Prostate gland (tissue), 2 donors: ENCODE results near the gene ZNF586. TPM values are rescaled to one million over a fixed set of nuclear protein-coding genes. Genes with fewer than 3 reads are reported as not detected.
A peak's percentile ranks its signal among the peaks of the same experiment; 100 is the strongest.
"Not testable (repeated sequence)": the region's sequence is repeated elsewhere in the genome, so short reads cannot be mapped to it uniquely, and the experiment has no call there.

ENCODE experiments used
- DNase-seq: peaks from one replicate; pipeline ENCODE4 v3.0.0-alpha.2; 2019; ENCODE audit warnings: low spot score
- H3K27ac ChIP-seq, 2 donors: fragments of 200-600 bp; sonication (generic); 2 replicates each; pipeline ENCODE4 v1.5.1; 2017 to 2019
- H3K27me3 ChIP-seq: fragments of 200-600 bp; sonication (generic); replicated peaks from 2 replicates; pipeline ENCODE4 v1.5.1; 2019; ENCODE audit not compliant: insufficient read depth
- H3K36me3 ChIP-seq, 2 donors: fragments of 200-600 bp; sonication (generic); 1 replicate in 1 of 2; 2 replicates in 1 of 2; pipeline versions ENCODE4 v1.5.1 to v1.8.1; 2017 to 2019
- H3K4me1 ChIP-seq: fragments of 200-600 bp; sonication (generic); replicated peaks from 2 replicates; pipeline ENCODE4 v1.5.1; 2019
- H3K4me3 ChIP-seq, 2 donors: fragments of 200-600 bp; sonication (generic); 2 replicates each; pipeline ENCODE4 v1.5.1; 2017 to 2019
- H3K9me3 ChIP-seq: fragments of 200-600 bp; sonication (generic); 2 replicates; pipeline ENCODE4 v1.5.1; 2017
- POLR2A ChIP-seq: fragments of 450-650 bp; IDR thresholded peaks from one replicate; pipeline ENCODE4 v1.6.1; 2016; ENCODE audit warnings: antibody characterized with exemption, mild to moderate bottlenecking
- POLR2AphosphoS5 ChIP-seq: sonication (generic); formaldehyde crosslinking; IDR thresholded peaks from one replicate; pipeline ENCODE4 v1.6.1; 2017; ENCODE audit warnings: antibody characterized with exemption
- WGBS: methylation state at CpG from one replicate; pipeline ENCODE4 v1.1.5; 2018; 5-methylcytosine and 5-hydroxymethylcytosine counted together
- intact Hi-C: fragments of 100-400 bp; cut with DNase I; formaldehyde crosslinking; loops from one replicate; pipeline ENCODE4 v1.14.2; 2022
- total RNA-seq, 2 donors: library from RNA; depleted of rRNA; stranded (reverse); fragments of >200 nt; gene quantifications; one replicate each; pipeline ENCODE4 v1.1.0, GENCODE V29; 2016
- TF ChIP-seq, protein P1 (sequence below), 4 experiments: fragments of 200-600 bp in 2 of 4; fragments of 450-650 bp in 2 of 4; sonication (generic) in 2 of 4; IDR thresholded peaks; 1 replicate in 3 of 4; 2 replicates in 1 of 4; pipeline ENCODE4 v1.5.1; 2016 to 2019; ENCODE audit warnings: antibody characterized with exemption in 4 of 4, mild to moderate bottlenecking in 2 of 4, moderate library complexity in 2 of 4

Gene ZNF586
- total RNA-seq, 2 donors from 2014 or later = 15.4 to 34.8 TPM

GRCh38 chr19:57803594-57804325 lies 34.3 kb downstream of the ZNF586 start:
- Histone ChIP-seq H3K27ac (peak overlapping the region; percentile 90 to 92), H3K4me1 (peaks cover 15% of the 10 kb centered on the region), H3K9me3 (no peaks in the 10 kb centered on the region), H3K4me3 (peak overlapping the region; percentile 35 to 42), H3K27me3 (no peaks in the 10 kb centered on the region), H3K36me3 (no peaks in the 10 kb centered on the region)
- TF ChIP-seq, protein P1, sequence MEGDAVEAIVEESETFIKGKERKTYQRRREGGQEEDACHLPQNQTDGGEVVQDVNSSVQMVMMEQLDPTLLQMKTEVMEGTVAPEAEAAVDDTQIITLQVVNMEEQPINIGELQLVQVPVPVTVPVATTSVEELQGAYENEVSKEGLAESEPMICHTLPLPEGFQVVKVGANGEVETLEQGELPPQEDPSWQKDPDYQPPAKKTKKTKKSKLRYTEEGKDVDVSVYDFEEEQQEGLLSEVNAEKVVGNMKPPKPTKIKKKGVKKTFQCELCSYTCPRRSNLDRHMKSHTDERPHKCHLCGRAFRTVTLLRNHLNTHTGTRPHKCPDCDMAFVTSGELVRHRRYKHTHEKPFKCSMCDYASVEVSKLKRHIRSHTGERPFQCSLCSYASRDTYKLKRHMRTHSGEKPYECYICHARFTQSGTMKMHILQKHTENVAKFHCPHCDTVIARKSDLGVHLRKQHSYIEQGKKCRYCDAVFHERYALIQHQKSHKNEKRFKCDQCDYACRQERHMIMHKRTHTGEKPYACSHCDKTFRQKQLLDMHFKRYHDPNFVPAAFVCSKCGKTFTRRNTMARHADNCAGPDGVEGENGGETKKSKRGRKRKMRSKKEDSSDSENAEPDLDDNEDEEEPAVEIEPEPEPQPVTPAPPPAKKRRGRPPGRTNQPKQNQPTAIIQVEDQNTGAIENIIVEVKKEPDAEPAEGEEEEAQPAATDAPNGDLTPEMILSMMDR (IDR thresholded peaks at IDR 0.05) = no peak
- TF ChIP-seq POLR2AphosphoS5 = peak; percentile 14
- WGBS = 2% methylated on average over 19 of the region's 19 CpGs
- intact Hi-C loops = no loop called here
- no peak for DNase-seq

GRCh38 chr19:57807541-57807940 lies 38.1 kb downstream of the ZNF586 start:
- Histone ChIP-seq H3K27ac (peak overlapping the region in 1 of 2 donors; percentile 90), H3K4me1 (peaks cover 16% of the 10 kb centered on the region), H3K9me3 (no peaks in the 10 kb centered on the region), H3K36me3 (no peaks in the 10 kb centered on the region), H3K27me3 (no peaks in the 10 kb centered on the region), H3K4me3 (no peak overlapping the region)
- 87% methylated on average over 2 of the region's 2 CpGs for WGBS
- intact Hi-C loops = no loop called here
- DNase-seq = no peak
- TF ChIP-seq, protein P1 (IDR thresholded peaks at IDR 0.05) = no peak
- TF ChIP-seq POLR2A = no peak
- TF ChIP-seq POLR2AphosphoS5 = no peak

- WGBS = 50% methylated on average over 17 of the region's 17 CpGs
- H3K36me3 ChIP-seq, H3K27me3 ChIP-seq, H3K9me3 ChIP-seq, intact Hi-C loops, DNase-seq: not testable (repeated sequence)
- peak overlapping the region in 1 of 2 donors; percentile 11 for H3K4me3 ChIP-seq
- TF ChIP-seq POLR2AphosphoS5 = peak; percentile 66
- peak overlapping the region; percentile 66 to 72 for H3K27ac ChIP-seq
- peaks cover 12% of the 10 kb centered on the region for H3K4me1 ChIP-seq
Observed at GRCh38 chr19:57810410-57811295, 41.2 kb downstream of the ZNF586 start.

DNA sequence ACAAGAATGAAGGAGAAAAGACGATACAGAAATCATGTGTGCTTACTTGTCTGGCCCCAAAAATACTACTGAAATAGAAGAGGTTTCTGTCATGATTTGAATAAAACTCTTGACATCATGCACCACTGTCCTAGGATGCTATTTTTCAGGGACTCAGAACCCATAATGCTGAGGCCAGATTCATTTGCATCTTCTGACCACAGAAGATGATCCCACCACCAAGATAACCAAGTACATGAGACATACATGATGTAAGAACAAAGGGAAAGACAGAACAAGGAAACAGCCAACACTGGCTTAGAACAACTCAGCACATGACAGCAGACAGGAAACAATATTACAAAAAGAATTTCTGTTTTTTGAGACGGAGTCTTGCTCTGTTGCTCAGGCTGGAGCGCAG lies 42.8 kb downstream of the ZNF586 start:
- intact Hi-C loops = no loop called here
- H3K27me3 ChIP-seq = no peaks in the 10 kb centered on the region
- WGBS = 89% methylated on average over 3 of the region's 3 CpGs
- no peak for DNase-seq
- TF ChIP-seq POLR2AphosphoS5 (no peak), POLR2A (no peak)
- TF ChIP-seq, protein P1 (IDR thresholded peaks at IDR 0.05) = no peak
- peak overlapping the region in 1 of 2 donors; percentile 17 for H3K4me3 ChIP-seq
- peak overlapping the region; percentile 54 to 66 for H3K27ac ChIP-seq
- H3K9me3 ChIP-seq = no peaks in the 10 kb centered on the region
- H3K4me1 ChIP-seq = peaks cover 9% of the 10 kb centered on the region
- no peaks in the 10 kb centered on the region for H3K36me3 ChIP-seq

- intact Hi-C loops = not testable (repeated sequence)
- 68% methylated on average over 12 of the region's 13 CpGs for WGBS
Observed at GRCh38 chr19:57812975-57813820, 43.7 kb downstream of the ZNF586 start.

More at GRCh38 chr19:57812975-57813820, 43.7 kb downstream of the ZNF586 start:
- DNase-seq, H3K27me3 ChIP-seq, H3K9me3 ChIP-seq, H3K36me3 ChIP-seq, H3K4me1 ChIP-seq: not testable (repeated sequence)
- Histone ChIP-seq H3K4me3 (peak overlapping the region; percentile 65 to 73), H3K27ac (peak overlapping the region; percentile 82 to 84)
